HG02943 (cell line): ENCODE measurements around the gene TNFAIP8L1.

ENCODE experiments used
- ATAC-seq: cut with Tn5 transposase; IDR thresholded peaks from one replicate; pipeline ENCODE4 v1.9.1; 2021; ENCODE audit warnings: mild to moderate bottlenecking, low read depth, moderate library complexity; ENCODE audit not compliant: unreplicated experiment

Gene TNFAIP8L1

GRCh38 chr19:4609878-4610511, 29.3 kb upstream of the TNFAIP8L1 start:
- ATAC-seq, result no peak

- no peak for ATAC-seq
These were observed 26.0 kb upstream of the TNFAIP8L1 start for GRCh38 chr19:4613254-4613751.

DNA sequence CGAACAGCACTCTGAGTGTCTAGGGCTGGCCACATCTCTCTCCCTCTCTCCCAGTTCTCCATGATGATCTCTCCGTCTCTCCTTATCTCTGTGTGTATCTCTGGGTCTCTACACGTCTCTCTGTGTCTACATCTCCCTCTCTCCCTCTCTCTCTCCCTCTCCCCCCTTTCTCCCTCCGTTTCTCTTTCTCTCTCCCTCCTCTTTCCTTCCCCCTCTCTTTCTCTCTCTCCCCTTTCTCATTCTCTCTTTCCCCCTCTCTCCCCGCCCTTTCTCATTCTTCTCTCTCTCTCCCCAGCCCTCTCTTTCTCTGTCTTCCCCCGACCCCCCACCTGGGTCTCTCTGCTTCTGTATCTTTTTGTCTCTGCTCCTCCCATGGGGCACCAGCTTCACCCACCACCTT, 21.3 kb upstream of the TNFAIP8L1 start:
- no peak for ATAC-seq

- ATAC-seq, result no peak
These were observed 19.5 kb upstream of the TNFAIP8L1 start for GRCh38 chr19:4619668-4620294.

GRCh38 chr19:4620675-4621074, 18.6 kb upstream of the TNFAIP8L1 start:
- no peak for ATAC-seq

- no peak for ATAC-seq
These were observed 16.5 kb upstream of the TNFAIP8L1 start for GRCh38 chr19:4622695-4623421.

- ATAC-seq, result no peak
These were observed 15.0 kb upstream of the TNFAIP8L1 start for GRCh38 chr19:4624301-4624700.

DNA sequence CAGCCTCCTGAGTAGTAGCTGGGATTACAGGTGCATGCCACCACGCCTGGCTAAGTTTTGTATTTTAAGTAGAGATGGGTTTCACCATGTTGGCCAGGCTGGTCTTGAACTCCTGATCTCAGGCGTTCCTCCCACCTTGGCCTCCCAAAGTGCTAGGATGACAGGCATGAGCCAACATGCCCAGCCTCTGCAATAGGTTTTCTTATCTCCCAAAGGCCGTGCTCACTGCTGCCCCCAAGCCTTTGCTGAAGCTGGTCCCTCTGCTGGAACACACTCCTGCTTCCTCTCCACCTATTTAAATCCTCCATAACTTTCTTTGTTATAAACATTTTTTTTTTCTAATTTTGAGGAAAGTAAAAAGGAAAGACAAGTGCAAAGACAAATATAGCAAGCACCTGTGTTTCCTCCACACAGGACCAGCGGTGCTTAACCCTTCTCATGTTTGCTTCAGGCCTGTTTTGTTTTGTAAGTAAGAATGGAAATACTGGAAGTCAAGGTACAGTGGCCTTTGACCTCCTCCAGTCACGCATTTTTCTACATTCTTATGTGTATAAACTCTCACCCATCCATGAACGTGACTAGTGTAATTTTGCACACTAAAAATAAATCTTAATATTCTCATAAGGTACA, 14.5 kb upstream of the TNFAIP8L1 start:
- ATAC-seq, result no peak

DNA sequence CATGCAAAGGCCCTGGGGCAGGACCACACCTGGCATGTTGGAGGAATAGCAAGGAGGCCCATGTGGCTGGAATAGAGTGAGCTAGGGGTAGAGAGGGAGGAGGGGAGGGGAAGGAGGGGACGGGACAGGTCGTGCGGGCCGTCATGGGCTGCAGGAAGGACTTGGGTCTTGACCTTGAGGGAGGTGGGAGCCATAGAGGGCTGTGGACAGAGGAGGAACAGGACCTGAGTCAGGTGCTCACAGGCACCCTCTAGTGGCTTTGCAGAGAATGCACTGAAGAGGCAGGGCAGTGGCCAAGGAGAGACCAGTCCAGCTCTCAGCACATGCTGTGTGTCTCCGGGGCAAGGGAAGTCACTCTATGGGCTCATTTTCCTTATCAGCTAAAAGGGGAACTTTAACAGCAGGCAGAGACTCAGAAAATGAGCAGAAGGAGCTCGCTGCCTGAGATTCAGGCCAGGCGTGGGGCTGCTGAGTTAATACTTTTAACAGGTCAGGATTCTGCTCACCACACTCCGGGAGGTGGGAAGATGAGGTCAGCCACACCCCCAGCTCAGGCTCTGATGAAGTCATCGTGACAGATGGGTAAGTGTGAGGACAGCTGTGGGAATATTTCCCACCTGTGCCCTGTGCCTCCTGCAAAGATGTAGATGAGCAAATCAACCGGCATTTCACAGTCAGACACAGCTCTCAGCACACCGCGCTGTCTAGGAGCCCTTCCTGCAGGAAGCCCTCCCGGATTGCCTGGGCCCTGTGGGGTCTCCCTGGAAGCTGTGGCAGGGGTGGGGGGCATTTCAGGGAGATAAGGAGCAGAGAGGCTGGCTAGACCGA, 6.0 kb upstream of the TNFAIP8L1 start:
- ATAC-seq, result no peak

DNA sequence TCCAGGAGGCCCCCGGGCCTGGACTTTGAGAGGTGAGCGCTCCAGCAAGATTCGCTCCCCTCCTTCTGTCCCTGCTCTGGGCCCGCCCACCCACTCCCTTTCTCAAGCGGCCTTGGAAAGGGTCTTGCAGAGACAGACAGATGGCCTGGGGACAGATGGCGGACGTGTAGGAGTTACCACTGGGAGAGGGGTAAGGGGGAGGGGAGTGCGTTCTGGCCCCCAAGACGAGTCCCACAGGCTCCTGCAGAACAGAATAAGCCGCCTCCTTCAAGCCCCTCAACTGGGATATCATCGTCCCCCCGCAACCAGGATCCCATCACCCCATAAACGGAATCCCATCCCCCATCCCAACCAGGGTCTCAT, 3.6 kb upstream of the TNFAIP8L1 start:
- no peak for ATAC-seq

DNA sequence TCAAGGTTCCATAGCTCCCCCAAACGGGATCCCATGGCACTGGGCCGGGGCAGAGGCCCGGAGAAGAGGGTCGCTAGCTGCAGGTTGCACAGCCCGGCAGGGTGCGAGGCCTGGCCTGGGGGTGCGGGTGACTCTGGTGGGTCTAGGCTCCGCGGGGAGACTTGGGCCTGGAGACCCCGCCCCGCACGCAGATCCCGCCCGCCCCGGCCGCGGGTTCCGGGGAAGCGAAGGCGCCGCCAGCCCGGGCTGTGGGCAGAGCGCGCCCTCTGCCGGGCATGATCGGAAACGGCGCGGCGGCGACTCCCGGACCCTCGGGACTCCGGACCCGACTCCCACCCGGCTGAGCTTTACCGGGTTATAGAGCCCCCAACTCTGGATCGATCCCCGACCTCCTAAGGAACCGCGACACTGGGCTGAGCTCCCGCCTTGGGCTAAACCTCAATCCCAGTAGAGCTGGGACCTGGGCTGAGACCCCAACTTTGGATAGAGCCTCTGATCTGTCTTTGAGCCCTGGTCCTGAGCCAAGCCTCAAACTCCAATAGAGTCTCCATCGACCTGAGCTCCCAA, 3.1 kb upstream of the TNFAIP8L1 start:
- ATAC-seq, result no peak

GRCh38 chr19:4636761-4637160, 2.6 kb upstream of the TNFAIP8L1 start:
- ATAC-seq, result no peak

- no peak for ATAC-seq
These were observed 999 bp upstream of the TNFAIP8L1 start for GRCh38 chr19:4638317-4638716.

GRCh38 chr19:4639531-4640246, 373 bp downstream of the TNFAIP8L1 start:
- peak; percentile 15 for ATAC-seq

DNA sequence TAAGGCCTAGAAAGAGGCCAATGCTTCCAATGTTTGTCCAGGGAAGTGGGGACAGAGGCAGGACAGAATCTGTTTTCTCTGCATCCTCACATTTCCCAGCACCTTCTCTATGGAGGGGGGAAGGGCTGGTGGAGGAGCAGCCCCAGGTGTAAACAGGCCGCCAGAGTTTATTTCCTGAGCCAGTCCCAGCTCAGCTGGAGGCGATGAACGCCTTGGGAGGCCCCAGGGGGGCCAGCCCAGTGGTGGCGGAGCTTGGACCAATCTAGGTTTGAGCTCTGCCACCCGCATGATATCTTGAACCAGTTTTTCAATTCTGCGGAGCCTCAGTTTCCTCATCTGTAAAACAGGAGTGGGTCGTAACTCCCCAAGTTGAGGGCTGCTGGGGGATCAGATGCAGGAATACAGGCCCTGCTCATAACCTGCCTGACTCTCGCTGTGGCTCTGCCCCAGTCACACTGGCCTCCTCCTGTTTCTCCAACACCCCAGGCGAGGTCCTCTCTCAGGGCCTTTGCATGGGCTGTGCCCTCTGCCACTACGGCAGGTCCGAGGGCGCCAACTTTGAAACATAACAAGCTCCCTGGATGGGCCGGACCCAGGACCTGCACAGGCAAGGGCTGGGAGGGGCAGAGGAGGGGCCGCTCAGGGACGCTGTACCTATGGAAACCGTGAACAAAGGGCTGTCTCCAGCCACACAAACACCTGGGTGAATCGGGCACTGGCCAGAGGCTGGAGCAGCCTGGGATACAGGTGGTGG, 1.1 kb downstream of the TNFAIP8L1 start:
- ATAC-seq, result no peak

GRCh38 chr19:4641132-4641531, 1.8 kb downstream of the TNFAIP8L1 start:
- no peak for ATAC-seq

GRCh38 chr19:4642625-4643024, 3.3 kb downstream of the TNFAIP8L1 start:
- no peak for ATAC-seq

DNA sequence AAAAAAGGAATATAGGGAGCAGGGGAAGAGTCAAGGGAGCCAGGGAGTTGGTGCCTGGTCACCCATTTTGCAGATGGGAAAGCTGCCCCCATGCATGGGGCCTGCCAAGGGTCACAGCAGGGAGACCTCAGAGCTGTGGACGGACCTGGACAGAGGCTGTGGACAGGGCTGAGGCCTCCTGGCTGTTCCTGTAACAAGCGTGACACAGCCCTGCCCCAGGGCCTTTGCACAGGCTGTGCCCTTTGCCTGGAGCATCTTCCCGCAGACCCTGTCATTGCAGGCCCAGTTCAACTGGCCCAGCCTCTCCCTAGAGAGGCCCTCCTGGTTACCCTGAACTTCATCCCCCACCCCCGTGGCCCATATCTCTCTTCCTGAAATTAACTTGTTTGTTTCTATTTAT, 6.4 kb downstream of the TNFAIP8L1 start:
- ATAC-seq, result no peak
